Fibroblast of gingiva (primary cell): ENCODE data around the gene MCL1.
A peak's percentile ranks its signal among the peaks of the same experiment; 100 is the strongest.
"Not testable (repeated sequence)": the region's sequence is repeated elsewhere in the genome, so short reads cannot be mapped to it uniquely, and the experiment has no call there.

Experiments used
- DNase-seq: peaks from one replicate; pipeline ENCODE4 v3.0.0-alpha.2; 2011; ENCODE audit warnings: low read depth

MCL1 gene

GRCh38 chr1:150602372-150602771, 23.0 kb upstream of the MCL1 start:
- not testable (repeated sequence) for DNase-seq

GRCh38 chr1:150601540-150601939, 22.1 kb upstream of the MCL1 start:
- no peak for DNase-seq

- DNase-seq, result not testable (repeated sequence)
Measured at GRCh38 chr1:150598346-150598745, 18.9 kb upstream of the MCL1 start.

GRCh38 chr1:150596976-150597375, 17.6 kb upstream of the MCL1 start:
- no peak for DNase-seq

- peak; percentile 31 for DNase-seq
Measured at GRCh38 chr1:150596095-150596892, 16.9 kb upstream of the MCL1 start.

- DNase-seq, result no peak
Measured at GRCh38 chr1:150582371-150582770, 3.0 kb upstream of the MCL1 start.

- DNase-seq, result not testable (repeated sequence)
Measured at GRCh38 chr1:150581962-150582361, 2.6 kb upstream of the MCL1 start.

GRCh38 chr1:150581437-150581836, 2.0 kb upstream of the MCL1 start:
- DNase-seq, result not testable (repeated sequence)

GRCh38 chr1:150580966-150581365, 1.6 kb upstream of the MCL1 start:
- not testable (repeated sequence) for DNase-seq

GRCh38 chr1:150579945-150580642, 684 bp upstream of the MCL1 start:
- DNase-seq, result no peak

GRCh38 chr1:150578272-150579109, 919 bp downstream of the MCL1 start:
- DNase-seq, result peak; percentile 79

GRCh38 chr1:150577557-150578271, 1.7 kb downstream of the MCL1 start:
- DNase-seq, result peak; percentile 59

- DNase-seq, result peak; percentile 31
Measured at GRCh38 chr1:150576794-150577556, 2.4 kb downstream of the MCL1 start.

- DNase-seq, result no peak
Measured at GRCh38 chr1:150576367-150576711, 3.1 kb downstream of the MCL1 start.

GRCh38 chr1:150575518-150576366, 3.7 kb downstream of the MCL1 start:
- peak; percentile 60 for DNase-seq

GRCh38 chr1:150575072-150575489, 4.3 kb downstream of the MCL1 start:
- DNase-seq, result peak; percentile 20

- peak; percentile 44 for DNase-seq
Measured at GRCh38 chr1:150574260-150575071, 4.9 kb downstream of the MCL1 start.

- peak; percentile 41 for DNase-seq
Measured at GRCh38 chr1:150573648-150574071, 5.8 kb downstream of the MCL1 start.
